ENCODE results near the gene SMOC2.

Gene SMOC2

DNA sequence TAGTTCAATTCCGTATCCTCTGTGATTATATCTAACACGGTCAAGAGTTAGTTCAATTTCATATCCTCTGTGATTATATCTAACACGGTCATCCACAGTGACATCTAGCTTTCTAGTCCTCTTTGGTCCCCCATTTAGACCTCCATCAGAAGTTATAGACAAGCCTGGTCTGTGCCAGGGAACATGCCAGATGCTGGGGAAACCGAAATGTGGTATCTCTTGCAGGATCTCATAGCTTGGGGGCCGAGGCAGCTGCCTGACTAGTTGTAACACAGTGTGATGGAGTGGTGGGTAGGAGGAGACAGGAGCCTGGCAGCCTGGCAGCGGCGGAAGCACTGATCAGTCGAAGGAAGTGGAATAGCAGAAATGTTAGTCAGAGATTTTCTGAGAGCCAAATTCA lies 13.8 kb upstream of the SMOC2 start:
- Mint-ChIP-seq H3K27ac (no peak overlapping the region), H3K4me1 (no peaks in the 10 kb centered on the region), H3K9me3 (no peaks in the 10 kb centered on the region), H3K4me3 (no peak overlapping the region), H3K36me3 (no peaks in the 10 kb centered on the region), H3K27me3 (no peaks in the 10 kb centered on the region)
- CTCF ChIA-PET = no interaction called here
- DNase-seq = no peak

DNA sequence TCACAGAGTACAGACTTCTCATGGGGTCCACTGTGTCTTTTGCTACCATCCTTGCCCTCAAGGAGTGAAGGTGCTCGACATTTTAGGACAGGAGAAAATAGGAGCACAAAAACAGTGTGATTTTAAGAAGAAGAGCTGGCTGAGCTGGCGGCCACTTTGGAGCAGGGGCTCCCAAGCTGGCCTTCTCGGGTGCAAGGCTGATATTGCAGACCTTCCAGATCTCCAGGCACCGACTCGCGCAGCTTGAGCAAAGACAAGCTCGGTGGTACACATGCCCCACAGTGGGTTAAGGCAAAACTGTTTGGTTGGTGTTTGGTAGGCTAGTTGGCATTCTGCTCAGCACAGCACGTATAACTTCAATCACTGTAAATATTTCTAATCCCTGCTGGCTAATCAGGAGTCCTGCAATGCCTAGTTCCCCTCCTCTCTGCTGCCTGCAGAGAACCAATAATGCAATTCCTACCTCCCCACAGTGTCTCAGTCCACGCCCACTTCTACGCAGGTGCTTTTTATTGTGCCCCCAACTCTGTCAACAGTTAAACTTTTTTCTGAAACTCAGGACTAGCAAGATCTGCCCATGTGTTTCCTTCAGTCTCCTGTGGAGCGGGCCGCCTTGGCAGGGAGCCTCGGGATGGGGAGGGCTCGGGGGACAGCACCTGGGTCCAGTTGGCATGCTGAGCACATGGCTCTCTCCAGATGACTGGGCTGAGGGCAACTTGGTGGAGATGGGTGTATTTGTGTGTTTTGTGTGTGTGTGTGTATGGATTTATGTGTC lies 12.7 kb upstream of the SMOC2 start:
- no peaks in the 10 kb centered on the region for H3K27me3 Mint-ChIP-seq
- H3K4me3 Mint-ChIP-seq = no peak overlapping the region
- no peaks in the 10 kb centered on the region for H3K4me1 Mint-ChIP-seq
- no peak for DNase-seq
- H3K9me3 Mint-ChIP-seq = no peaks in the 10 kb centered on the region
- CTCF ChIA-PET = no interaction called here
- no peak overlapping the region for H3K27ac Mint-ChIP-seq
- H3K36me3 Mint-ChIP-seq = no peaks in the 10 kb centered on the region

DNA sequence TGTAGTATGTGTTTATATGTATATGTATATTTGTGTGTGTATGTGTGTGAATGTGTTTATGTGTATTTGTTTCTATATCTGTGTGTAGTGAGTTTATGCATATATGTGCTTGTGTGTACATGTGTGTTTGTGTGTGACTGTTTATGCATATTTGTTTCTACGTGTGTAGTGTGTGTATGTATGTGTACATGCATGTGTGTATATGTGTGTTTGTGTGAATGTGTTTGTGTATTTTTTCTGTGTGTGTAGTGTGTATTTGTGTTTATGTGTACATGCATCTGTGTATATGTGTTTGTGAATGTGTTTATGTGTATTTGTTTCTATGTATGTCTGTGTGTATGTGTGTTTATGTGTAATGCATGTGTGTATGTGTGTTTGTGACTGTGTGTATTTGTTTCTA lies 12.1 kb upstream of the SMOC2 start:
- H3K9me3 Mint-ChIP-seq = no peaks in the 10 kb centered on the region
- CTCF ChIA-PET = no interaction called here
- DNase-seq = no peak

GRCh38 chr6:168432196-168432595 lies 8.8 kb upstream of the SMOC2 start:
- H3K9me3 Mint-ChIP-seq = no peaks in the 10 kb centered on the region
- peaks cover 4% of the 10 kb centered on the region for H3K27me3 Mint-ChIP-seq
- no peak for DNase-seq
- no peak overlapping the region for H3K27ac Mint-ChIP-seq
- H3K4me3 Mint-ChIP-seq = no peak overlapping the region
- CTCF ChIA-PET = no interaction called here
- H3K36me3 Mint-ChIP-seq = no peaks in the 10 kb centered on the region
- H3K4me1 Mint-ChIP-seq = no peaks in the 10 kb centered on the region

More for the DNA sequence above, 12.1 kb upstream of the SMOC2 start:
- Mint-ChIP-seq H3K4me1 (no peaks in the 10 kb centered on the region), H3K36me3 (no peaks in the 10 kb centered on the region), H3K4me3 (no peak overlapping the region), H3K27me3 (no peaks in the 10 kb centered on the region), H3K27ac (no peak overlapping the region)

- CTCF ChIA-PET = no interaction called here
- Mint-ChIP-seq H3K9me3 (no peaks in the 10 kb centered on the region), H3K36me3 (no peaks in the 10 kb centered on the region), H3K4me1 (no peaks in the 10 kb centered on the region), H3K27ac (no peak overlapping the region), H3K4me3 (no peak overlapping the region), H3K27me3 (peaks cover 11% of the 10 kb centered on the region)
- no peak for DNase-seq
These were observed 7.1 kb upstream of the SMOC2 start for GRCh38 chr6:168433898-168434297.

- Mint-ChIP-seq H3K36me3 (no peaks in the 10 kb centered on the region), H3K4me3 (no peak overlapping the region), H3K4me1 (no peaks in the 10 kb centered on the region), H3K27me3 (peaks cover 16% of the 10 kb centered on the region), H3K9me3 (no peaks in the 10 kb centered on the region), H3K27ac (no peak overlapping the region)
- DNase-seq = no peak
- CTCF ChIA-PET = no interaction called here
These were observed 6.5 kb upstream of the SMOC2 start for GRCh38 chr6:168434505-168434904.

DNA sequence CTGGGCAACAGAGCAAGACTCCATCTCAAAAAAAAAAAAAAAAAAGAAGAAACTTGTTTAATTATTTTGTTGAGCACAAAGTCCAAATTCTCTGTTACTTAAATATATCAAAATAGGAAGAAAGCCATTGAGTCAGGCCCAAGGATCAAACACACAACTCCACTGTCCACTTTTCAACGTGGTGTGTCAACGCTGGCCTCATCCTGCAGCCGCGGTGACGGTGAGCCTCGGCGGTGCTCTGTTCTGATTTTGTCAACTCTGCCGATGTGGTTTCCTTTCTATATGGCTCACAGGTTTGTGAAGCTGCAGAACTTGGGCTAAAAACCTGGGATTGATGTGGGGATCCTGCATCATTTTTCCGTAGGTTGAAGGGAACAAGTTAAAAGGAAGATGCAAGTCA lies 3.2 kb upstream of the SMOC2 start:
- no peak overlapping the region for H3K4me3 Mint-ChIP-seq

GRCh38 chr6:168438783-168439520 lies 2.0 kb upstream of the SMOC2 start:
- H3K36me3 Mint-ChIP-seq = no peaks in the 10 kb centered on the region
- no peak overlapping the region for H3K27ac Mint-ChIP-seq
- H3K4me1 Mint-ChIP-seq = no peaks in the 10 kb centered on the region
- H3K9me3 Mint-ChIP-seq = no peaks in the 10 kb centered on the region
- no peak for DNase-seq
- CTCF ChIA-PET = no interaction called here
- H3K27me3 Mint-ChIP-seq = peaks cover 60% of the 10 kb centered on the region
- H3K4me3 Mint-ChIP-seq = no peak overlapping the region

More for the DNA sequence above, 3.2 kb upstream of the SMOC2 start:
- H3K27ac Mint-ChIP-seq = no peak overlapping the region
- CTCF ChIA-PET = no interaction called here
- no peak for DNase-seq
- H3K9me3 Mint-ChIP-seq = no peaks in the 10 kb centered on the region
- H3K4me1 Mint-ChIP-seq = no peaks in the 10 kb centered on the region
- H3K27me3 Mint-ChIP-seq = peaks cover 49% of the 10 kb centered on the region
- no peaks in the 10 kb centered on the region for H3K36me3 Mint-ChIP-seq

DNA sequence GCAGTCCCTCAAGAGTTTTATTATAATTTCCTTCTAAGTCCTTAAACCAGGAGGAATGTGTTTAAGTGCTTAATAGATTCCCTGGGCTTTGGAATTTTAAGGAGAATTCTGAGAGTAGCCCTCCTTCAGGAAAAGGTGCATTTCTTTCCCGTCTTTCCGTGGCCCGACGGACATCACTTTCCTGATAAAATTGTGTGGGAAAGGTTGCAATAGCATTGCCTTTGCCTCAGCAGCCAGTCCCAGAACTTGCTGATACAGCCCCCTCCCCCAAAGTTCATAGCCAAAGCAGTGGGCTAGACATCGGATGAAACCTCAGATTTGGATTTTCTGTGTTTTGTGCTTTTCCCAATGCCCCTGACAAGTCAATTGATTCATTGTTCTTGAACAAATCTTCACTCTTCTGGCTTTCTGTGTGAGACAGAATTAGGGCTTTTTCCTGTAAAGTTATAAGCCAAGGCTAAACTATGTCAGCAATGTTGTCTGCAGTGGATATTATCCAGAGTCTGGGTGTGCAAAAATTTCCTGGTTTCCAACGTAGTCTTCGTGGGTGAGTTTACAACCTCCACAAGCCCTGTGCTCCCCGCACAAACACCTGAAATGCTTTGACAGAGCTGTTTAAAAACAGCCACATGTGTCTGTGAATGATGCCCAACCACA lies 1.1 kb upstream of the SMOC2 start:
- Mint-ChIP-seq H3K4me1 (no peaks in the 10 kb centered on the region), H3K27me3 (peaks cover 65% of the 10 kb centered on the region), H3K4me3 (no peak overlapping the region), H3K36me3 (no peaks in the 10 kb centered on the region), H3K27ac (no peak overlapping the region), H3K9me3 (no peaks in the 10 kb centered on the region)
- CTCF ChIA-PET = no interaction called here
- DNase-seq = no peak

DNA sequence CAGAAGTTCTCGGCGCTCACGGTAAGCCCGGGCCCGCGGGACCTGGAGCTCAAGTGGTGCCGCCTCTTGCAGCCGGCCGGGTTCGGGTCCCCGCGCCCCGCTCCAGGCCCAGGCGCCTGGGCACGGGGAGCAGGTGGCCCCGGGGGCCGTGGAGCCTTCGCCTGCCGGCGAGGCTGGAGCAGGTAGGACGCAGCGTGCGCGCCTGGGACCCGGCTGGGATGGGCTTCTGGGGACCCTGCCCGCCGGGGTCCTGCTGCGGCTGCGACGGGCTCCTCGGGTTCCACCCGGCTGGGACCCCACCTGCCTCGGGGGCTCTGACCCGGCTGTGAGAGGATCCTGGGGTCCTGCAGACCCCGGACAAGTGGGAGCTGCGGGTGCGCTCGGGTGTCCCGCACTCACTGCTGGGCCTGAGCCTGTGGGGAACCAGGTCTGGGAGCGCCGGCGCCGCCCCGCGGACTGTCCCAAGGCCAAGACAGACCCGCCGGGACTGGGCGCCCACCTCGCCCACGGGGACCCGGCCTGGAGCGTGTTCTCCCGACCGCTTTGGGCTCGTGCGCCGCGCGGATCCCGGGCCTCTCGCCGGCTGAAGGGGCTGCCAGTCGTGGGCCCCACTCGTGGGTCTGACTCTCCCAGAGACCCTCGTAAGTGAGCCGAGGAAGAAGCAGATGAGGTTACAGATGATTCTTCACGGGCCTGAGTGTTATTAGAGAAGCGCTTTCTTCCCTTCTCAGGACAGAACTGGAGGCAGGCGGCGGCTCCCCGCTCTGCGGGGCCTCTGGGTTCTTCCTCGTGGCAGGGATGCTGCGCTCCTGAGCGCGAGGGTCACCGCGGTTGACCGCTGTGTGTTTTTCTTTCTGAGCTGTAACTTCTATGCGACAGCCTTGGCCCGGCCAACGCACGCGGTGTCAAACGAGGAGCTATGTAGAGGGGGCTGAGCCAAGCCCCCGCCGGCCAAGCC lies 729 bp downstream of the SMOC2 start:
- Mint-ChIP-seq H3K36me3 (no peaks in the 10 kb centered on the region), H3K27me3 (peaks cover 65% of the 10 kb centered on the region), H3K27ac (no peak overlapping the region), H3K9me3 (no peaks in the 10 kb centered on the region), H3K4me1 (no peaks in the 10 kb centered on the region), H3K4me3 (no peak overlapping the region)
- no peak for DNase-seq
- CTCF ChIA-PET = no interaction called here

DNA sequence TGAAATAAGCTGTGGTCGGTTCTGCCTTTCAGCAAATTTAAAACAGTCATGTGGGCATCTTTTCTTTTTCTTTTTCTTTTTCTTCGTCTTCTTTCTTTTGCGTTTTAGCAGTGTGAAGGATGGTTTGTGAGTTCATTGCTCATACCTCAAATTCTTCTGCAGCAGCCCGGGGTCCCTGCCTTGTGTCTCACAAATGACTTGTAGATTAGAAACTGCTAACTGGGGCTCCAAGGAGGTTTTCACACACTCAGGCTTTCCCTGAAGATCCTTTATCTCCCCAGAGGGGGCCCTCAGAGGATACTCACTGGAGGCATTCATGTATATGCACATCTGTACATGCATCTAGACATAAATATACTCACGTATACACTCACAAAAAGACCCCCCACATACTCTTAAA lies 1.7 kb downstream of the SMOC2 start:
- no peak for DNase-seq
- no peaks in the 10 kb centered on the region for H3K9me3 Mint-ChIP-seq
- H3K27ac Mint-ChIP-seq = no peak overlapping the region
- H3K27me3 Mint-ChIP-seq = peaks cover 60% of the 10 kb centered on the region
- no peaks in the 10 kb centered on the region for H3K36me3 Mint-ChIP-seq
- CTCF ChIA-PET = no interaction called here
- no peak overlapping the region for H3K4me3 Mint-ChIP-seq
- H3K4me1 Mint-ChIP-seq = no peaks in the 10 kb centered on the region

DNA sequence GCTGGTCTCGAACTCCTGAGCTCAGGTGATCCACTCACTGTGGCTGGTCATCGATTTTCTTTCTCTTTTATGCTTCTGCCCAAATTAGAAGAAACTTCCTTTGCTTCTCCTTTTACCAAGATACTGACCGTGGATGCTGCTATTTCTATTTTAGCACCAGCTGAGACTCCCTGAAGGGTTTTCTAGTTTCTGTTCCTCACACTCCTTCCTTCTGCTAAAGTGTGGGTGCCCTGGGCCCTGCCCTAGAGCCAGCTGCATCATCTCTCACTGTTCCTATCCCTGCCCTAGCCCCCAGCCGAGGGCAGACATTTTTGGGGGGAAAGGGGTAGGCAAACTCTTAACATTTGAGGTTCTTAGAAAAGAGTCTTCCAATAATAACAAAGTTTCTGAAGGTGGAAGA lies 6.3 kb downstream of the SMOC2 start:
- H3K9me3 Mint-ChIP-seq = no peaks in the 10 kb centered on the region
- DNase-seq = no peak
- CTCF ChIA-PET = no interaction called here
- H3K4me3 Mint-ChIP-seq = no peak overlapping the region
- no peak overlapping the region for H3K27ac Mint-ChIP-seq
- H3K4me1 Mint-ChIP-seq = no peaks in the 10 kb centered on the region
- H3K36me3 Mint-ChIP-seq = no peaks in the 10 kb centered on the region
- peaks cover 25% of the 10 kb centered on the region for H3K27me3 Mint-ChIP-seq

- no peaks in the 10 kb centered on the region for H3K9me3 Mint-ChIP-seq
- no peaks in the 10 kb centered on the region for H3K4me1 Mint-ChIP-seq
- no peaks in the 10 kb centered on the region for H3K36me3 Mint-ChIP-seq
- no peak for DNase-seq
- H3K4me3 Mint-ChIP-seq = no peak overlapping the region
- CTCF ChIA-PET = no interaction called here
- H3K27ac Mint-ChIP-seq = no peak overlapping the region
- peaks cover 21% of the 10 kb centered on the region for H3K27me3 Mint-ChIP-seq
These were observed 6.7 kb downstream of the SMOC2 start for GRCh38 chr6:168447700-168448099.

- CTCF ChIA-PET = no interaction called here
- H3K4me1 Mint-ChIP-seq = no peaks in the 10 kb centered on the region
- H3K36me3 Mint-ChIP-seq = no peaks in the 10 kb centered on the region
- H3K27me3 Mint-ChIP-seq = peaks cover 16% of the 10 kb centered on the region
- H3K4me3 Mint-ChIP-seq = no peak overlapping the region
- no peaks in the 10 kb centered on the region for H3K9me3 Mint-ChIP-seq
- no peak for DNase-seq
- H3K27ac Mint-ChIP-seq = no peak overlapping the region
These were observed 7.4 kb downstream of the SMOC2 start for GRCh38 chr6:168448243-168448855.
